Effector CD4-positive, alpha-beta T cell (primary cell): ENCODE results near the gene SHFL.

Experiments
- DNase-seq: peaks from one replicate; pipeline ENCODE4 v3.0.0-alpha.2; 2020

The SHFL gene

DNA sequence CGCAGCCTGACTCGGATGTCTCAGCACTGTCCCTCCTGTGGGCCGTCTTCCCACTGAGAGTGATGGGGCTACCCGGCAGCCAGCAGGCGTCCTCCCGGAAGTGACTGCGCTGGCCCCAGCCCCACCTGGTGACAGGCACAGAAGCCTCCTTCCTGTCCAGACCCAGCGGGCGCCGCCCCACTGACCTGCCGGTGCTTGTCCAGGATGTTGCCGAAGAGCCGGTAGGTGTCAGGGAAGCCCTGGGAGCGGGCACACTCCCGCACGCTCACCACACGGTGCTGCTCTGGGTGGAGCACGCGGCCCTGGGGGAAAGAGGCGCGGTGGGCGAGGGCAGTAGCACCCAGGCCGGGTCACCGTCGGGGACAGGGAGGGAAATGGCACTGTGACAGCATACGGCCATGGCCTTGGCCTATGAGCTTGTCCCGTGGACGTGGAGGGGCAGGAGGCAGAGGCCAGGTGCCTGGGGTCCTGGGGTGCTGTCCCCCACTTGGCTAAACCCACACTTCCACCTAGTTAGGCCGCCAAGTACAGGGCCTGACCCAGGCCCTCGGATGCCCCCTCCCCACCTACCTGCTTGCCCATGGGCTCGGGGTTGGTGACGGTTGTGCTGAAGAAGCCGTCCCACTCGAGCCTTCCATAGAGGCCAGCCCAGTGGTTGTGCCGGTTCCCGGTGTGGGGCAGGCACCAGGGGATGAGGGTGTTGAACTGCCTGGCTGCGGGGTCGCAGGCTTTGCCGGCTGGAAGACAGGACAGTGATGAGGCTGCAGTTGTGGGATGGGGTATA is 49.6 kb downstream of the SHFL start:
- DNase-seq = no peak

DNA sequence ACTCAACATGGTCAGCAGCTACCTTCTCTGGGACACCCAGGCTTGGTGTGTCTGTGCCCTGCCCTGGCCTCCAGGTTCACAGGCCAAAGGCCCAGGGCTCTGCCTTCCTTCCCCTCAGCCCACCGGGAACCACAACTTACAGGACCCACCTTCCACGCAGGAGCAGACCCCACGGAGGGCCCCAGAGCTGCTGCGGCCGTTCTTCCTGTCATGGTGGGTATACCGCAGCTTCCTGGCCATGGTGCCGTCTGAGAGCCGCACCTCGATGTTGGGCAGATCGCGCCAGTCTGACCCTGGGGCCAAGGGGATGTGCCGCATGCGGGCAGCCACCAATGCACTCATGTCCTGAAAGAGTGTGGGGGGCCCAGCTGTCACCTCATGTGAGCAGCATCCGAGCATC is 50.8 kb downstream of the SHFL start:
- no peak for DNase-seq

DNA sequence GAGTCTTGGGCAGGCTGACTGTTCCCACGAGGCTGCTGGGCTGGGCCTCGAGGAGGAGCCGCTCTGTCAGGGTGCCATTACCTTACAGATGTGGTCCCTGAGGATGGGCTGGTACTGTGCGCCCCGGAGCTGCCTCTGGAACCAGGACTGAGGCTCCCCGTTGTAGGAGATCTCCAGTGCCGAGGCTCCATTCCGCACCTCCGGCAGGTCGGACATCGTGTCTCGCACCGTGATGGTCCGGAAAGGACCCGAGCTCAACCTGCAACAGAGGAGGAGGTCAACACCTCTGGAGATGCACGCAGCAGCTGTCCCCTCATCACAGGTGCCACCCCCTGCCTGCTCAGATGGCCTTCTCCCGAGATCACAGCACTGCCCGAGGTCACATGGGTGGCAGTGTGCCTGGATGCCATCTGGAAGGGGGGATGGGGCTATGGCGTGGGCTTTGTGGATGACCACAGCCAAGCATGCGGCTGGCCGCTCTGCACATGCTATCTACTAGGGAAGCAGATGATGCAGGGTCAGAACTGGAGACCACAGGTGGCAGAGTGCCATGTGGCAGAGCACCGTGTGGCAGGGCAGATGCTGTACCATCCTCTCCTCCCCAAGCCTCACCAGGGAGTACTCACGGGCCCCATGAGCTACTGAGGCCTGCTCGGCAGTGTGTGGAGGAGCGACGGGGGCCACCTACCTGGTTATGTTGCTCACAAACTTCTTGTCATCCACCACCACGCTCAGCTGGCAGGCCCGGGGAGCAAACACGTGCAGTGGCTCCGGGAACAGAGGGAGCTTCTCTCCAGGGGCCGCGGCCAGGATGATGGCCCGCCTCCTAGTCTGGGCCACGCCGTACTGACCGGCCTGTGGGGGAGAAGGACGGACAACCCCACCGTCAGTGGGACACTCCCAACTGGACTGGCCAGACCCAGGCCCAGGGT is 51.9 kb downstream of the SHFL start:
- DNase-seq = no peak

DNA sequence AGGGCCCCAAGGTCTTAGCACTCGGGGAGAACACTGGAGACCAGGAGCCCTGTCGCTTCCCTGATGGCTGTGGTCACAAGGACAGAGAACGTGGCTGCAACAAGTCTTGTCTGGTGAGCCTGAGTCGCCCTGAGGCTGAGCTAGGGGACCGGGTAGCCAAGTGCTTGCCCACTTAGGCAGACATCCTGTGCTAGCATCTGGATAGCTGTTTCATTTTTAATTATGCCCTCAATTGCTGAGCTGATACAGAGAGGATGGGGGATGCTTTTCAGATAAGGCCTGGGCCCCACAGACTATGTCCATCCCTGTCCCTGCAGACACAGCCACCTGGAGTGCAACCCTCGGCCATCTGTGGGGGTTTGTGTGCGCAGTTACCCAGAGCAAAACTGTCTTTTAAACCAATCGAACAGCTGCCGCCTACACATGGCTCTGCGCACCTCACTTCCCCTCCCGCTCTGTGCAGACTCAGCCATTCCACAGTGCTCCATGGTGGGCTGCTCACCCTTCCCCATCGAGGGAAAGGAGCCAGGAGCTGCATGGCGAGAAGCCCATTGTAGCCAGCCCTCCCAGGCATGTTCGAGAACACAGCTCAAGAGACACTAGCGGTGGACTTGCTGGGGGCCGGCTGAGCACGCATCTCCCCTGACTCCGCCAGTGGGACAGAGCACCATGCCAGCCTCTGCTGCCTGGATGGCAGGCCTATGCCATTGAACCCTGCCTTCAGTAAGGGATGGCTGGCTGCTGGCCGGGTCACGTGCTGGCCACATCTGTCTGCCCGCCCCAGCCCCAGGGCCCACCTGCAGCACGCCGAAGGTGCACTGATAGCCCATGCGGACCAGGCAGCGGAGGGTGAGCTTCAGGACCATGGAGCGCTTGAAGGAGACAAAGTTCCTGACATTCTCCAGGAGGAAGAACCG is 53.0 kb downstream of the SHFL start:
- no peak for DNase-seq

DNA sequence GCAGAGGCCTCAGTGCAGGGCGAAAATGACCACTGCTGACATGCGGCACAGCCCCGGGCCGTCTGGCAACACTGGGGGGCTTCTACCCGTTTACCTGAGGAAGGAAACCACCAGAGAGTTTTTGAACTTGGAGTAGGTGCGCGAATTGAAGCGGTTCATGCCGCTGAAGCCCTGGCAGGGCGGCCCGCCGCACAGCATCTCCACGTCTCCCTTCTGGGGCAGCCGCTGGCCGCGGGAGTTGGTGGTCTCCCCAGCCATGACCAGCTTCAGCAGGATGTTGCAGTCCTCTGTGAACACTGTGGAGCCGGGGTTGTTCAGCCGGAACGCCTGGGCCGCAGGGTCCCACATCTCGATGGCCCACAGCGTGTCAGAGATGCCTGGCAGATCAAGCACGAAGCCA is 53.8 kb downstream of the SHFL start:
- no peak for DNase-seq

DNA sequence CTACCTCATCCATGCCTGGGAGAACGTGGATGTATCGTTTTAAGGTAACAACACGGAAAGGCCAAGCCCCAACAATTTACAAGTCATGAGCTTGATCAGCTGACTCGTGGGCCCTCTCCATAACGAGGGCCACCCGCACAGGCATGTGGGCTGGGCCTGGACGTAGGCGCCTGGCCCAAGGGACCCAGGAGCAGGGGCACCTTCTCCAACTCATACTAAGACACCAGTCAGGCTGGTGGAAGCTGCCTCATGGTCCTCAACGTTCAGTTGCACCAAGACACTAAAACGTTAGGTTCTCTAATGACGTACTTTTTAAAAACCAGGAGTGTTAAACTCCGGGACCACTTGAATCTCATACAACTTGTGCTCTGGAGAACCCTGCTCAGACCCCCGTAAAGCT is 55.4 kb downstream of the SHFL start:
- no peak for DNase-seq

DNA sequence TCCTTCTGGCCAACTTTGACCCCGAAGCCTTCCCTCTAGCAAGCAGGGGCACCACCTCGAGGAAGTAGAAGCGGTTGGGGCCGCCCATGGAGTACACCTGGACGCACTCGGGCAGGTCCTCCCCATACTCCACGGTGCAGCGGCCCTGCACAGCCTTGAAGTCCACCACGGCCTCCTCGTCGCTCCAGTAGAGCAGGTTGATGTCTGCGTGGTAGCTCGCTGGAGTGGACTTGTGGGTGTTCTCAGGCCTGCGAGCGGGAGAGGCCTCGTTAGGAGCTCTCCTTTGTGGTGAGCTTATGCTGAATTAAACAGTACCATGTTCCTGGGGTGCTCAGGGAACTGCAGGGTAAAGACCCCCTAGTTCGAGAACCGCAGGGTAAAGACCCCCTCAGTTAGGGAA is 55.9 kb downstream of the SHFL start:
- DNase-seq = no peak
